Neural cell (in vitro differentiated cells): ENCODE results near the gene RIPOR1. TPM values are rescaled to one million over a fixed set of nuclear protein-coding genes. Genes with fewer than 3 reads are reported as not detected.

ENCODE experiments used
- H2AFZ ChIP-seq: fragments of 200-600, 300-800 bp; sonication (generic), shearing (Covaris generic); 2 replicates; pipeline ENCODE4 v1.6.0; 2014; ENCODE audit warnings: low read depth, mild to moderate bottlenecking, antibody characterized with exemption, low read length, moderate library complexity
- H3F3A ChIP-seq: fragments of 200-600 bp; shearing (Covaris generic); 2 replicates; pipeline ENCODE4 v1.6.1; 2016; ENCODE audit warnings: mild to moderate bottlenecking, moderate library complexity, mixed read lengths, antibody characterized with exemption, low read length; ENCODE audit not compliant: insufficient read depth, poor library complexity, severe bottlenecking
- H3K27ac ChIP-seq: fragments of 200-600, 300-800 bp; sonication (generic), shearing (Covaris generic); 2 replicates; pipeline ENCODE4 v1.5.1; 2014; ENCODE audit warnings: mild to moderate bottlenecking, low read length, moderate library complexity
- H3K27me3 ChIP-seq: fragments of 300-800, 200-600 bp; sonication (generic), shearing (Covaris generic); 2 replicates; pipeline ENCODE4 v1.6.0; 2014; ENCODE audit warnings: mild to moderate bottlenecking, low read depth, low read length, moderate library complexity; ENCODE audit not compliant: insufficient read depth
- H3K36me3 ChIP-seq: fragments of 300-800, 200-600 bp; sonication (generic), shearing (Covaris generic); 2 replicates; pipeline ENCODE4 v1.5.1; 2014; ENCODE audit warnings: mild to moderate bottlenecking, antibody characterized with exemption, low read length, moderate library complexity; ENCODE audit not compliant: insufficient read depth
- H3K4me2 ChIP-seq: fragments of 300-800, 200-600 bp; sonication (generic), shearing (Covaris generic); 2 replicates; pipeline ENCODE4 v1.6.0; 2014; ENCODE audit warnings: mild to moderate bottlenecking, low read length
- H3K4me3 ChIP-seq: fragments of 300-800, 200-600 bp; sonication (generic), shearing (Covaris generic); 2 replicates; pipeline ENCODE4 v1.5.1; 2014; ENCODE audit warnings: mild to moderate bottlenecking, low read length, moderate library complexity
- H3K79me2 ChIP-seq: fragments of 200-600 bp; shearing (Covaris generic); replicated peaks from 2 replicates; pipeline ENCODE4 v1.6.0; 2014; ENCODE audit warnings: mild to moderate bottlenecking, low read length, moderate library complexity; ENCODE audit not compliant: insufficient read depth
- H3K9ac ChIP-seq: fragments of 300-800, 200-600 bp; sonication (generic), shearing (Covaris generic); 2 replicates; pipeline ENCODE4 v1.6.1; 2016; ENCODE audit warnings: mild to moderate bottlenecking, low read length, mixed read lengths
- H3K9me2 ChIP-seq: fragments of 200-600 bp; shearing (Covaris generic); 2 replicates; pipeline ENCODE4 v1.6.1; 2016; ENCODE audit warnings: mild to moderate bottlenecking, low read length, mixed read lengths; ENCODE audit not compliant: insufficient read depth
- H3K9me3 ChIP-seq: fragments of 200-600, 300-800 bp; sonication (generic), shearing (Covaris generic); 2 replicates; pipeline ENCODE4 v1.6.1; 2016; ENCODE audit warnings: mild to moderate bottlenecking, mixed run types, low read length, moderate library complexity, mixed read lengths
- H4K20me1 ChIP-seq: fragments of 200-600 bp; shearing (Covaris generic); 2 replicates; pipeline ENCODE4 v1.6.1; 2016; ENCODE audit warnings: mild to moderate bottlenecking, mixed run types; ENCODE audit not compliant: insufficient read depth
- EP300 ChIP-seq: fragments of 450-650 bp; conservative IDR thresholded peaks from 2 replicates; pipeline ENCODE4 v1.6.1; 2014; ENCODE audit warnings: antibody characterized with exemption, mild to moderate bottlenecking, moderate library complexity; ENCODE audit not compliant: poor library complexity, severe bottlenecking
- EZH2 ChIP-seq: fragments of 200-600, 300-800 bp; shearing (Covaris generic), sonication (generic); IDR thresholded peaks from 2 replicates; pipeline ENCODE4 v1.6.1; 2014; ENCODE audit warnings: antibody characterized with exemption, low read length, borderline replicate concordance, mild to moderate bottlenecking; ENCODE audit not compliant: insufficient read depth, poor library complexity, severe bottlenecking
- RAD21 ChIP-seq: fragments of 450-650 bp; conservative IDR thresholded peaks from 2 replicates; pipeline ENCODE4 v1.6.1; 2014; ENCODE audit warnings: antibody characterized with exemption, mild to moderate bottlenecking, moderate library complexity
- SMC3 ChIP-seq: fragments of 450-650 bp; conservative IDR thresholded peaks from 2 replicates; pipeline ENCODE4 v1.6.1; 2014; ENCODE audit warnings: antibody characterized with exemption, mild to moderate bottlenecking, moderate library complexity; ENCODE audit not compliant: poor library complexity
- TAF1 ChIP-seq: IDR thresholded peaks from 2 replicates; pipeline ENCODE4 v1.6.1; 2012; ENCODE audit warnings: low read depth
- polyA plus RNA-seq: library from polyadenylated mRNA; depleted of rRNA; stranded (reverse); fragments of >200 nt; gene quantifications from 2 replicates; pipeline ENCODE4 v1.2.3, GENCODE V29; 2014
- TF ChIP-seq, protein P1 (sequence below): fragments of 450-650 bp; IDR thresholded peaks from 2 replicates; pipeline ENCODE4 v1.5.1; 2014; ENCODE audit warnings: antibody characterized with exemption, mild to moderate bottlenecking, moderate library complexity; ENCODE audit not compliant: poor library complexity, severe bottlenecking
- TF ChIP-seq, protein P2 (sequence below): IDR thresholded peaks from 2 replicates; pipeline ENCODE4 v1.6.1; 2012; ENCODE audit warnings: borderline replicate concordance

RIPOR1 gene
- polyA plus RNA-seq, 1 donor from 2014 or later: 13.2 TPM

DNA sequence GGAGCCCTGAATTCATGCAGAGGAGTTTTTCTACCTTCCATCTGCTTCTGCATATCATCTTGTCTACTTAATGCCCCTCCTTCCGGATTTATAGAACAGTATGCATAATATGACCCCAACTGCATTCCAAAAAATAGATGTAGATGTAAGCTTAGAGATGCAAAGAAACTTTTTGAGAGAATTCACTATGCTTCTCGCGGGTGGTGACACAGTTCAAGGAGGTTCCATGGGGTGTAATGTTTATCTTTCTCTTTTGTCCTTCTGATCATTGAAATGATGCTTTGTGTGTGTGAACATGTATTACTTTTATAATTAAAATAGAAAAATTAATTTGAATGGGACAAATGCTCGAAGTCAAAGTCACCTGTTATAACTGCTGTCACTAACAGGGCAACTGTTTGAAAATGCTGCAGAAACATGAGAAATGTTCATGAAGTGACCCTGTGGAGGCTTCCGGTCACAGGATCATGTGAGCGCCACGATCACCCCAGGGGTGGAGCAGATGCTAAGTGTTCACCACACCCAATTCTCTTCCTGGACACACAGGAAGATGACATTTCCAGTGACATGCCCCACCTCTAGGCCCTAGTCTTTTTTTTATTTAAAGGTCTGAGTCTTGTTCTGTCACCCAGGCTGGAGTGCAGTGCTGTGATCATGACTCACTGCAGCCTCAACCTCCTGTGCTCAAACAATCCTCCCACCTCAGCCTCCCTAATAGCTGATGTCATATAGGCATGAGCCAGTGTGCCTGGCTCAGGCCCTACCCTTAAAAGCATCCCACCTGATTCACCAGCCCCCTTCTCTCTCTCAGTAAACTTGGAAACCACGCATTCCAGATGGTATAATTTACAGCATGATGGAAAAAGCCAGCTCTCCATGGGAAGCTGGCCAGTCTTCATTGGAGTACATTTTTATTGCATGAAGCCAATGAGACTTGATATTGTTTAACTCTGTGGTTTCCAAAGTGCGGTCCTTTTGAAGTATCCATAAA, 24.3 kb upstream of the RIPOR1 start:
- no peak overlapping the region for H3K9ac ChIP-seq
- no peaks in the 10 kb centered on the region for H3K79me2 ChIP-seq
- H3K9me3 ChIP-seq: no peaks in the 10 kb centered on the region
- H3K27me3 ChIP-seq: no peaks in the 10 kb centered on the region
- no peaks in the 10 kb centered on the region for H3K9me2 ChIP-seq
- H3F3A ChIP-seq: no peaks in the 10 kb centered on the region
- H2AFZ ChIP-seq: no peak overlapping the region
- H3K27ac ChIP-seq: no peak overlapping the region
- H3K4me2 ChIP-seq: no peak overlapping the region
- H4K20me1 ChIP-seq: no peaks in the 10 kb centered on the region
- H3K36me3 ChIP-seq: no peaks in the 10 kb centered on the region
- TF ChIP-seq, protein P1, sequence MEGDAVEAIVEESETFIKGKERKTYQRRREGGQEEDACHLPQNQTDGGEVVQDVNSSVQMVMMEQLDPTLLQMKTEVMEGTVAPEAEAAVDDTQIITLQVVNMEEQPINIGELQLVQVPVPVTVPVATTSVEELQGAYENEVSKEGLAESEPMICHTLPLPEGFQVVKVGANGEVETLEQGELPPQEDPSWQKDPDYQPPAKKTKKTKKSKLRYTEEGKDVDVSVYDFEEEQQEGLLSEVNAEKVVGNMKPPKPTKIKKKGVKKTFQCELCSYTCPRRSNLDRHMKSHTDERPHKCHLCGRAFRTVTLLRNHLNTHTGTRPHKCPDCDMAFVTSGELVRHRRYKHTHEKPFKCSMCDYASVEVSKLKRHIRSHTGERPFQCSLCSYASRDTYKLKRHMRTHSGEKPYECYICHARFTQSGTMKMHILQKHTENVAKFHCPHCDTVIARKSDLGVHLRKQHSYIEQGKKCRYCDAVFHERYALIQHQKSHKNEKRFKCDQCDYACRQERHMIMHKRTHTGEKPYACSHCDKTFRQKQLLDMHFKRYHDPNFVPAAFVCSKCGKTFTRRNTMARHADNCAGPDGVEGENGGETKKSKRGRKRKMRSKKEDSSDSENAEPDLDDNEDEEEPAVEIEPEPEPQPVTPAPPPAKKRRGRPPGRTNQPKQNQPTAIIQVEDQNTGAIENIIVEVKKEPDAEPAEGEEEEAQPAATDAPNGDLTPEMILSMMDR: no peak
- TF ChIP-seq RAD21: no peak
- TF ChIP-seq EP300: no peak
- TF ChIP-seq SMC3: no peak
- TF ChIP-seq EZH2: no peak
- no peak for TF ChIP-seq TAF1
- no peak overlapping the region for H3K4me3 ChIP-seq

DNA sequence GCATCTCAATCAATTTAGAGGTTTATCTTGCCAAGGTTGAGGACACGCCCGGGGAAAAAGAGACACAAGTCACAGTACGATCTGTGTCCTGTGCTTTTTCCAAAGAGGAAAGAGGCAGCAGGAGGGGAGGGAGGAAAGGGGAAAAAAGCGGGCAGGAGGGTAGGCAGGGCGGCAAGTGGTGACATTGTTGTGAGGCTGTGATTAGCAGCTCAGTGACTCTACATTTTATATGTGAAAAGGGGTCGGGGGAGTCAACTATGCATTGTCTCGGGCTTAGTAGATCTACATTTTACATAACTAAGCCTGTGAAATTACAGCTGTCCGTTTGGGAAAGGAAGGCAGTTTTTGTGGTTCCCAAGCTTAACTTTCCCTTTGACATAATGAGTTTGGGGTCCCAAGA, 22.2 kb upstream of the RIPOR1 start:
- H2AFZ ChIP-seq: no peak overlapping the region
- no peaks in the 10 kb centered on the region for H3K27me3 ChIP-seq
- no peaks in the 10 kb centered on the region for H3K9me3 ChIP-seq
- H3K4me3 ChIP-seq: no peak overlapping the region
- no peak overlapping the region for H3K9ac ChIP-seq
- no peak overlapping the region for H3K27ac ChIP-seq
- no peaks in the 10 kb centered on the region for H3K36me3 ChIP-seq
- no peaks in the 10 kb centered on the region for H4K20me1 ChIP-seq
- H3K9me2 ChIP-seq: no peaks in the 10 kb centered on the region
- H3F3A ChIP-seq: no peaks in the 10 kb centered on the region
- no peak overlapping the region for H3K4me2 ChIP-seq
- H3K79me2 ChIP-seq: no peaks in the 10 kb centered on the region
- TF ChIP-seq SMC3 (no peak), EP300 (no peak)
- TF ChIP-seq, protein P2, sequence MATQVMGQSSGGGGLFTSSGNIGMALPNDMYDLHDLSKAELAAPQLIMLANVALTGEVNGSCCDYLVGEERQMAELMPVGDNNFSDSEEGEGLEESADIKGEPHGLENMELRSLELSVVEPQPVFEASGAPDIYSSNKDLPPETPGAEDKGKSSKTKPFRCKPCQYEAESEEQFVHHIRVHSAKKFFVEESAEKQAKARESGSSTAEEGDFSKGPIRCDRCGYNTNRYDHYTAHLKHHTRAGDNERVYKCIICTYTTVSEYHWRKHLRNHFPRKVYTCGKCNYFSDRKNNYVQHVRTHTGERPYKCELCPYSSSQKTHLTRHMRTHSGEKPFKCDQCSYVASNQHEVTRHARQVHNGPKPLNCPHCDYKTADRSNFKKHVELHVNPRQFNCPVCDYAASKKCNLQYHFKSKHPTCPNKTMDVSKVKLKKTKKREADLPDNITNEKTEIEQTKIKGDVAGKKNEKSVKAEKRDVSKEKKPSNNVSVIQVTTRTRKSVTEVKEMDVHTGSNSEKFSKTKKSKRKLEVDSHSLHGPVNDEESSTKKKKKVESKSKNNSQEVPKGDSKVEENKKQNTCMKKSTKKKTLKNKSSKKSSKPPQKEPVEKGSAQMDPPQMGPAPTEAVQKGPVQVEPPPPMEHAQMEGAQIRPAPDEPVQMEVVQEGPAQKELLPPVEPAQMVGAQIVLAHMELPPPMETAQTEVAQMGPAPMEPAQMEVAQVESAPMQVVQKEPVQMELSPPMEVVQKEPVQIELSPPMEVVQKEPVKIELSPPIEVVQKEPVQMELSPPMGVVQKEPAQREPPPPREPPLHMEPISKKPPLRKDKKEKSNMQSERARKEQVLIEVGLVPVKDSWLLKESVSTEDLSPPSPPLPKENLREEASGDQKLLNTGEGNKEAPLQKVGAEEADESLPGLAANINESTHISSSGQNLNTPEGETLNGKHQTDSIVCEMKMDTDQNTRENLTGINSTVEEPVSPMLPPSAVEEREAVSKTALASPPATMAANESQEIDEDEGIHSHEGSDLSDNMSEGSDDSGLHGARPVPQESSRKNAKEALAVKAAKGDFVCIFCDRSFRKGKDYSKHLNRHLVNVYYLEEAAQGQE: no peak
